ENCODE results near the gene ASIC2.

ASIC2 gene

GRCh38 chr17:33292981-33293867 is at the start of gene ASIC2:
ASIC2 (minus strand) TSS chr17:33293295.
- DNase-seq (ENCODE audit: low read depth), result no peak

- no peak for DNase-seq (ENCODE audit: low read depth)
These were observed 48.9 kb upstream of the ASIC2 start for GRCh38 chr17:33342025-33342424.

- DNase-seq (ENCODE audit: low read depth), result no peak
These were observed 45.1 kb upstream of the ASIC2 start for GRCh38 chr17:33338242-33338641.

- DNase-seq (ENCODE audit: low read depth), result no peak
These were observed 42.5 kb upstream of the ASIC2 start for GRCh38 chr17:33335491-33336173.

- DNase-seq (ENCODE audit: low read depth), result no peak
These were observed 41.6 kb upstream of the ASIC2 start for GRCh38 chr17:33334703-33335102.

- DNase-seq (ENCODE audit: low read depth), result no peak
These were observed 37.8 kb upstream of the ASIC2 start for GRCh38 chr17:33330877-33331276.

- DNase-seq (ENCODE audit: low read depth), result no peak
These were observed 35.0 kb upstream of the ASIC2 start for GRCh38 chr17:33328129-33328528.

GRCh38 chr17:33324736-33325135 is 31.6 kb upstream of the ASIC2 start:
- DNase-seq (ENCODE audit: low read depth), result no peak

GRCh38 chr17:33322063-33322462 is 29.0 kb upstream of the ASIC2 start:
- no peak for DNase-seq (ENCODE audit: low read depth)

GRCh38 chr17:33318241-33318640 is 25.1 kb upstream of the ASIC2 start:
- no peak for DNase-seq (ENCODE audit: low read depth)

GRCh38 chr17:33316746-33317145 is 23.7 kb upstream of the ASIC2 start:
- DNase-seq (ENCODE audit: low read depth), result no peak

- DNase-seq (ENCODE audit: low read depth), result no peak
These were observed 17.2 kb upstream of the ASIC2 start for GRCh38 chr17:33310296-33310695.

GRCh38 chr17:33303254-33303653 is 10.2 kb upstream of the ASIC2 start:
- DNase-seq (ENCODE audit: low read depth), result no peak

GRCh38 chr17:33302394-33302793 is 9.3 kb upstream of the ASIC2 start:
- no peak for DNase-seq (ENCODE audit: low read depth)

- no peak for DNase-seq (ENCODE audit: low read depth)
These were observed 7.1 kb upstream of the ASIC2 start for GRCh38 chr17:33300241-33300640.

- no peak for DNase-seq (ENCODE audit: low read depth)
These were observed 6.0 kb upstream of the ASIC2 start for GRCh38 chr17:33299115-33299514.

GRCh38 chr17:33297643-33298042 is 4.5 kb upstream of the ASIC2 start:
- no peak for DNase-seq (ENCODE audit: low read depth)

GRCh38 chr17:33294994-33295393 is 1.9 kb upstream of the ASIC2 start:
- no peak for DNase-seq (ENCODE audit: low read depth)

GRCh38 chr17:33292201-33292980 is 704 bp downstream of the ASIC2 start:
- no peak for DNase-seq (ENCODE audit: low read depth)

GRCh38 chr17:33291248-33292200 is 1.6 kb downstream of the ASIC2 start:
- DNase-seq (ENCODE audit: low read depth), result no peak

GRCh38 chr17:33290253-33290652 is 2.8 kb downstream of the ASIC2 start:
- DNase-seq (ENCODE audit: low read depth), result no peak

Data from stimulated activated CD8-positive, alpha-beta memory T cell treated with anti-CD3 and anti-CD28 coated beads, Interleukin-15, amount 100 ng/mL, for 24 hours (primary cell).